CD4-positive, alpha-beta T cell (primary cell): Measurements from ENCODE around the gene TFAP2C. TPM values are rescaled to one million over a fixed set of nuclear protein-coding genes. Genes with fewer than 3 reads are reported as not detected.

Experiments used
- ATAC-seq: fragments of 200-7000 bp; cut with Tn5 transposase; one replicate; pipeline ENCODE4 v1.10.0; 2022; ENCODE audit warnings: mild to moderate bottlenecking; ENCODE audit not compliant: poor library complexity
- CTCF ChIA-PET: fragments of 350-600 bp; sonication (Branson Sonifier 250); formaldehyde crosslinking; loops from one replicate; lab custom pipeline; 2021; ENCODE audit warnings: antibody characterized with exemption, inconsistent platforms; lab: Charles Lee
- POLR2A ChIA-PET: fragments of 350-600 bp; sonication (Branson Sonifier 250); formaldehyde crosslinking; loops from one replicate; lab custom pipeline; 2021; ENCODE audit warnings: antibody characterized with exemption, inconsistent platforms; lab: Charles Lee
- DNase-seq, 14 experiments: peaks; one replicate each; pipeline ENCODE4 v3.0.0-alpha.2; 2013 to 2020; ENCODE audit warnings: mixed read lengths in 2 of 14
- H3K27ac ChIP-seq, 2 donors: one replicate each; pipeline versions ENCODE4 v1.5.1 to v1.7.0; 2013; ENCODE audit warnings: low read length in 2 of 2, low read depth in 1 of 2, mild to moderate bottlenecking in 1 of 2
- H3K27me3 ChIP-seq, 2 experiments: 1 replicate in 1 of 2; 2 replicates in 1 of 2; pipeline versions ENCODE4 v1.6.1 to v1.7.0; 2013; ENCODE audit warnings: low read length in 2 of 2, control low read depth in 1 of 2, mild to moderate bottlenecking in 1 of 2, moderate library complexity in 1 of 2; ENCODE audit not compliant: insufficient read depth in 2 of 2, control insufficient read depth in 1 of 2
- H3K36me3 ChIP-seq: one replicate; pipeline ENCODE4 v1.6.1; 2013; ENCODE audit warnings: low read length, control low read depth; ENCODE audit not compliant: insufficient read depth
- H3K4me1 ChIP-seq: one replicate; pipeline ENCODE4 v1.6.1; 2013; ENCODE audit warnings: low read length, control low read depth; ENCODE audit not compliant: insufficient read depth
- H3K4me3 ChIP-seq: one replicate; pipeline ENCODE4 v1.5.1; 2013; ENCODE audit warnings: mild to moderate bottlenecking, low read length, moderate library complexity
- H3K9me3 ChIP-seq, 2 experiments: 1 replicate in 1 of 2; 2 replicates in 1 of 2; pipeline versions ENCODE4 v1.6.1 to v1.7.0; 2013; ENCODE audit warnings: low read length in 2 of 2, mild to moderate bottlenecking in 2 of 2, control low read depth in 1 of 2, moderate library complexity in 1 of 2; ENCODE audit not compliant: control insufficient read depth in 1 of 2, insufficient read depth in 1 of 2
- H3K27ac Mint-ChIP-seq: one replicate; pipeline ENCODE4 v1.8.0; 2020; ENCODE audit warnings: mixed read lengths
- H3K27me3 Mint-ChIP-seq: one replicate; pipeline ENCODE4 v1.8.0; 2021; ENCODE audit warnings: mixed read lengths
- H3K36me3 Mint-ChIP-seq: one replicate; pipeline ENCODE4 v1.8.0; 2021; ENCODE audit warnings: low read depth, mixed read lengths
- H3K4me1 Mint-ChIP-seq: one replicate; pipeline ENCODE4 v1.8.0; 2021; ENCODE audit warnings: low read depth, mixed read lengths
- H3K4me3 Mint-ChIP-seq: one replicate; pipeline ENCODE4 v1.8.0; 2020; ENCODE audit warnings: mild to moderate bottlenecking, mixed read lengths
- H3K9me3 Mint-ChIP-seq: one replicate; pipeline ENCODE4 v1.8.0; 2020; ENCODE audit warnings: mixed read lengths
- intact Hi-C, 2 experiments: fragments of 100-400 bp; cut with DNase I in 1 of 2; cut with micrococcal nuclease in 1 of 2; formaldehyde crosslinking; loops; one replicate each; pipeline versions ENCODE4 v1.15.1 to v1.9.0; 2023 to 2025; cut with DNase I, micrococcal nuclease
- total RNA-seq, 174 experiments: library from RNA in 2 of 174; stranded (reverse) in 2 of 174; gene quantifications; one replicate each; pipeline ENCODE4 v1.2.3 and lab custom pipeline; 2021 to 2026
- TF ChIP-seq, protein P1 (sequence below): fragments of 200-600 bp; IDR thresholded peaks from one replicate; pipeline ENCODE4 v1.8.0; 2022; ENCODE audit warnings: antibody characterized with exemption, mild to moderate bottlenecking

Gene TFAP2C
- total RNA-seq, 2 experiments from 2014 or later: not detected

DNA sequence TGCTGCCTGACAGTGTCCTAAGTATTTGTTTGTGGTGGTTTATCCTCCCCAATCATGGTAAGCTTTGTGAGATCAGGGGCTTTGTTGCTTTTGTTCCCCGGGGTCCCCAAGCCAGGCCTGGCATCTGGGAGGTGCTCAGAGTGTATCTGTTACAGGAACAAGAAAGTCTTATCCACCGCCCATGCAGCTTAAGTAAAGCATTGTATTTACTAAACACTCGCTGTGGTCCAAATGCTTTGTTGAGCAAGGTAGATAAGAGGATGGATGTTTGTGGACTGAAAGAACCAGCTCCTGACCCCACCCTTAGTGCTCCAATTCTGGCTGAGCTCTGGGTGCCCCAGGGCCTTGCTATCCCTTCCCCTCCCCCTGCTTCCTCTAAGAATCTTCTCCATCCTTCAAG lies 19.8 kb upstream of the TFAP2C start:
- Histone ChIP-seq H3K27me3 (no peaks in the 10 kb centered on the region), H3K4me1 (no peaks in the 10 kb centered on the region), H3K36me3 (no peaks in the 10 kb centered on the region), H3K9me3 (no peaks in the 10 kb centered on the region), H3K4me3 (no peak overlapping the region), H3K27ac (no peak overlapping the region)
- intact Hi-C loops: no loop called here
- DNase-seq: no peak
- no peaks in the 10 kb centered on the region for H3K9me3 Mint-ChIP-seq
- no peak for ATAC-seq
- H3K27ac Mint-ChIP-seq: no peak overlapping the region
- H3K36me3 Mint-ChIP-seq: no peaks in the 10 kb centered on the region
- TF ChIP-seq, protein P1, sequence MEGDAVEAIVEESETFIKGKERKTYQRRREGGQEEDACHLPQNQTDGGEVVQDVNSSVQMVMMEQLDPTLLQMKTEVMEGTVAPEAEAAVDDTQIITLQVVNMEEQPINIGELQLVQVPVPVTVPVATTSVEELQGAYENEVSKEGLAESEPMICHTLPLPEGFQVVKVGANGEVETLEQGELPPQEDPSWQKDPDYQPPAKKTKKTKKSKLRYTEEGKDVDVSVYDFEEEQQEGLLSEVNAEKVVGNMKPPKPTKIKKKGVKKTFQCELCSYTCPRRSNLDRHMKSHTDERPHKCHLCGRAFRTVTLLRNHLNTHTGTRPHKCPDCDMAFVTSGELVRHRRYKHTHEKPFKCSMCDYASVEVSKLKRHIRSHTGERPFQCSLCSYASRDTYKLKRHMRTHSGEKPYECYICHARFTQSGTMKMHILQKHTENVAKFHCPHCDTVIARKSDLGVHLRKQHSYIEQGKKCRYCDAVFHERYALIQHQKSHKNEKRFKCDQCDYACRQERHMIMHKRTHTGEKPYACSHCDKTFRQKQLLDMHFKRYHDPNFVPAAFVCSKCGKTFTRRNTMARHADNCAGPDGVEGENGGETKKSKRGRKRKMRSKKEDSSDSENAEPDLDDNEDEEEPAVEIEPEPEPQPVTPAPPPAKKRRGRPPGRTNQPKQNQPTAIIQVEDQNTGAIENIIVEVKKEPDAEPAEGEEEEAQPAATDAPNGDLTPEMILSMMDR: no peak
- H3K27me3 Mint-ChIP-seq: no peaks in the 10 kb centered on the region
- CTCF ChIA-PET: no interaction called here
- H3K4me3 Mint-ChIP-seq: no peak overlapping the region
- no peaks in the 10 kb centered on the region for H3K4me1 Mint-ChIP-seq
- POLR2A ChIA-PET: no interaction called here

DNA sequence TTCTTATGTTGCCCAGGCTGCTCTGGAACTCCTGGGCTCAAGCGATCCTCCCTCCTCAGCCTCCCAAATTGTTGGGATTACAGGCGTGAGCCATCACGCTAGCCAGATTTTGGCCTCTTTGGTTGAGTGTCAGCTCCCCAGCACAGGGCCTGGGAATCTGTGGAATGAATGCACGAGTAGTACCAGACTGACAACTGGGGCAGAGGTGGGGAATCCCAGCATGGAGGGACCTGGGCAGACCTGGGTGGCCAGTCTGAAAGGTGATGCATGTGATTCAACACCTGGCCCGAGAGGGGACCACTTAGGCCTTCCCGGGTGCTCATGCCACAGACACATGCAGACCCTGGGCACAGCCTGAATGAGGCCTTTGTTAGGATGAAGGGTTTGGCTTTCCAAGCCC lies 19.0 kb upstream of the TFAP2C start:
- ChIA-PET POLR2A (no interaction called here), CTCF (no interaction called here)
- TF ChIP-seq, protein P1: no peak

GRCh38 chr20:56614196-56614595 lies 14.9 kb upstream of the TFAP2C start:
- intact Hi-C loops: no loop called here
- no peaks in the 10 kb centered on the region for H3K9me3 ChIP-seq
- Mint-ChIP-seq H3K9me3 (no peaks in the 10 kb centered on the region), H3K4me1 (no peaks in the 10 kb centered on the region), H3K4me3 (no peak overlapping the region), H3K27me3 (peaks cover 6% of the 10 kb centered on the region), H3K36me3 (no peaks in the 10 kb centered on the region), H3K27ac (no peak overlapping the region)
- ATAC-seq (no peak), DNase-seq (no peak)
- H3K4me3 ChIP-seq: no peak overlapping the region
- TF ChIP-seq, protein P1: no peak
- no peaks in the 10 kb centered on the region for H3K4me1 ChIP-seq
- no peaks in the 10 kb centered on the region for H3K36me3 ChIP-seq
- CTCF ChIA-PET: no interaction called here
- no peaks in the 10 kb centered on the region for H3K27me3 ChIP-seq
- POLR2A ChIA-PET: no interaction called here
- H3K27ac ChIP-seq: no peak overlapping the region

More for the DNA sequence above, 19.0 kb upstream of the TFAP2C start:
- Mint-ChIP-seq H3K36me3 (no peaks in the 10 kb centered on the region), H3K4me1 (no peaks in the 10 kb centered on the region), H3K4me3 (no peak overlapping the region), H3K9me3 (no peaks in the 10 kb centered on the region), H3K27me3 (no peaks in the 10 kb centered on the region), H3K27ac (no peak overlapping the region)
- no peaks in the 10 kb centered on the region for H3K9me3 ChIP-seq
- ATAC-seq (no peak), DNase-seq (no peak)
- H3K27ac ChIP-seq: no peak overlapping the region
- no peak overlapping the region for H3K4me3 ChIP-seq
- no peaks in the 10 kb centered on the region for H3K27me3 ChIP-seq
- no peaks in the 10 kb centered on the region for H3K36me3 ChIP-seq
- H3K4me1 ChIP-seq: no peaks in the 10 kb centered on the region
- intact Hi-C loops: no loop called here
